GM23338 (cell line): Measurements from ENCODE around the gene ALX3. TPM values are rescaled to one million over a fixed set of nuclear protein-coding genes. Genes with fewer than 3 reads are reported as not detected.

Experiments
- ATAC-seq: fragments of 200-7000 bp; cut with Tn5 transposase; 3 replicates; pipeline ENCODE4 v1.9.1; 2020
- DNase-seq: peaks from one replicate; pipeline ENCODE4 v3.0.0-alpha.2; 2015; ENCODE audit warnings: low spot score
- H2AFZ ChIP-seq: fragments of 200-600 bp; sonication (generic); 2 replicates; pipeline ENCODE4 v1.8.0; 2016; ENCODE audit warnings: antibody characterized with exemption, mild to moderate bottlenecking, moderate library complexity
- H3F3A ChIP-seq: fragments of 200-600 bp; sonication (generic); replicated peaks from 2 replicates; pipeline ENCODE4 v1.8.0; 2017; ENCODE audit warnings: antibody characterized with exemption, mixed run types, low read depth
- H3K27ac ChIP-seq: fragments of 200-600 bp; sonication (generic); 2 replicates; pipeline ENCODE4 v1.6.1; 2016; ENCODE audit warnings: low read depth
- H3K27me3 ChIP-seq: fragments of 200-600 bp; sonication (generic); 2 replicates; pipeline ENCODE4 v1.8.0; 2016; ENCODE audit warnings: mild to moderate bottlenecking, mixed run types, moderate library complexity; ENCODE audit not compliant: insufficient read depth
- H3K36me3 ChIP-seq: fragments of 200-600 bp; sonication (generic); 2 replicates; pipeline ENCODE4 v1.8.0; 2016; ENCODE audit warnings: mild to moderate bottlenecking; ENCODE audit not compliant: insufficient read depth
- H3K4me1 ChIP-seq: fragments of 200-600 bp; sonication (generic); 2 replicates; pipeline ENCODE4 v1.8.0; 2016; ENCODE audit warnings: mild to moderate bottlenecking, moderate library complexity; ENCODE audit not compliant: insufficient read depth
- H3K4me2 ChIP-seq: fragments of 200-600 bp; sonication (generic); 2 replicates; pipeline ENCODE4 v1.7.1; 2017; ENCODE audit warnings: mixed run types
- H3K4me3 ChIP-seq: fragments of 200-600 bp; sonication (generic); 2 replicates; pipeline ENCODE4 v1.6.1; 2016; ENCODE audit warnings: mixed run types
- H3K79me2 ChIP-seq: fragments of 200-600 bp; sonication (generic); replicated peaks from 2 replicates; pipeline ENCODE4 v1.8.0; 2017; ENCODE audit warnings: mild to moderate bottlenecking; ENCODE audit not compliant: insufficient read depth
- H3K9me2 ChIP-seq: fragments of 200-600 bp; sonication (generic); 2 replicates; pipeline ENCODE4 v1.8.0; 2017; ENCODE audit not compliant: insufficient read depth
- H4K20me1 ChIP-seq: fragments of 200-600 bp; sonication (generic); replicated peaks from 2 replicates; pipeline ENCODE4 v1.8.0; 2017; ENCODE audit warnings: mild to moderate bottlenecking; ENCODE audit not compliant: insufficient read depth
- H3K27ac Mint-ChIP-seq: 2 replicates; pipeline ENCODE4 v1.8.0; 2020; ENCODE audit warnings: inconsistent platforms, mild to moderate bottlenecking, moderate library complexity, mixed read lengths
- H3K27me3 Mint-ChIP-seq: 3 replicates; pipeline ENCODE4 v1.8.0; 2022; ENCODE audit warnings: low read depth, mild to moderate bottlenecking, moderate library complexity, mixed read lengths, inconsistent platforms; ENCODE audit not compliant: insufficient read depth, poor library complexity
- H3K36me3 Mint-ChIP-seq: 3 replicates; pipeline ENCODE4 v1.8.0; 2021; ENCODE audit warnings: low read depth, mild to moderate bottlenecking, inconsistent platforms, moderate library complexity, mixed read lengths
- H3K4me1 Mint-ChIP-seq: 3 replicates; pipeline ENCODE4 v1.8.0; 2020; ENCODE audit warnings: mild to moderate bottlenecking, inconsistent platforms, mixed read lengths
- H3K4me3 Mint-ChIP-seq: 3 replicates; pipeline ENCODE4 v1.8.0; 2021; ENCODE audit warnings: moderate library complexity, mild to moderate bottlenecking, inconsistent platforms, mixed read lengths
- H3K9me3 Mint-ChIP-seq: 3 replicates; pipeline ENCODE4 v1.8.0; 2020; ENCODE audit warnings: moderate library complexity, mild to moderate bottlenecking, inconsistent platforms, mixed read lengths
- CREB1 ChIP-seq: fragments of 250-450 bp; sonication (Bioruptor Pico); IDR thresholded peaks from 2 replicates; pipeline ENCODE4 v1.5.0; 2020; ENCODE audit warnings: low read depth, mild to moderate bottlenecking, moderate library complexity
- EZH2 ChIP-seq: fragments of 200-600 bp; sonication (generic); IDR thresholded peaks from one replicate; pipeline ENCODE4 v1.8.0; 2017; ENCODE audit warnings: antibody characterized with exemption, mild to moderate bottlenecking, low read depth; ENCODE audit not compliant: unreplicated experiment
- EZH2phosphoT487 ChIP-seq: fragments of 200-600 bp; sonication (generic); IDR thresholded peaks from one replicate; pipeline ENCODE4 v1.8.1; 2018; ENCODE audit warnings: antibody characterized with exemption; ENCODE audit not compliant: unreplicated experiment
- JUNB ChIP-seq: IDR thresholded peaks from one replicate; pipeline ENCODE4 v1.6.1; 2016; ENCODE audit warnings: antibody characterized with exemption; ENCODE audit not compliant: unreplicated experiment
- NANOG ChIP-seq: IDR thresholded peaks from 2 replicates; pipeline ENCODE4 v1.6.1; 2016; ENCODE audit warnings: antibody characterized with exemption, borderline replicate concordance
- STAT1 ChIP-seq: IDR thresholded peaks from one replicate; pipeline ENCODE4 v1.6.1; 2016; ENCODE audit warnings: antibody characterized with exemption; ENCODE audit not compliant: unreplicated experiment
- ZNF114 ChIP-seq: fragments of 250-450 bp; sonication (Bioruptor Pico); IDR thresholded peaks from 2 replicates; pipeline ENCODE4 v1.5.0; 2020; ENCODE audit warnings: mild to moderate bottlenecking, moderate library complexity
- ZNF331 ChIP-seq: fragments of 250-450 bp; sonication (Bioruptor Pico); IDR thresholded peaks from 2 replicates; pipeline ENCODE4 v1.5.0; 2020; ENCODE audit warnings: low read depth, mild to moderate bottlenecking, moderate library complexity
- polyA plus RNA-seq: library from polyadenylated mRNA; unstranded; fragments of >200 nt; fragmentation: Nextera tagmentation; extraction: Ambion mirVana; gene quantifications from 2 replicates; pipeline ENCODE4 v1.2.1, GENCODE V29; 2016
- total RNA-seq: library from RNA; depleted of rRNA; stranded (reverse); fragments of >200 nt; shearing (Covaris generic); gene quantifications from 2 replicates; pipeline ENCODE4 v1.2.3, GENCODE V29; 2014
- TF ChIP-seq, protein P1 (sequence below): fragments of 250-450 bp; sonication (Bioruptor Pico); IDR thresholded peaks from 2 replicates; pipeline ENCODE4 v1.5.0; 2020; ENCODE audit warnings: mild to moderate bottlenecking, moderate library complexity
- TF ChIP-seq, protein P2 (sequence below): IDR thresholded peaks from one replicate; pipeline ENCODE4 v1.6.1; 2018; ENCODE audit warnings: antibody characterized with exemption; ENCODE audit not compliant: unreplicated experiment
- TF ChIP-seq, protein P3 (sequence below): IDR thresholded peaks from 2 replicates; pipeline ENCODE4 v1.6.1; 2016; ENCODE audit warnings: antibody characterized with exemption
- TF ChIP-seq, protein P4 (sequence below), 2 experiments: fragments of 200-600 bp in 1 of 2; sonication (generic) in 1 of 2; conservative IDR thresholded peaks; 2 replicates each; pipeline versions ENCODE4 v1.5.1 to v1.6.1; 2016 to 2017; ENCODE audit warnings: antibody characterized with exemption in 2 of 2, low read depth in 2 of 2, mild to moderate bottlenecking in 2 of 2, moderate library complexity in 1 of 2

ALX3 gene
- total and polyA plus RNA-seq, 2 experiments from 2014 or later = not detected

DNA sequence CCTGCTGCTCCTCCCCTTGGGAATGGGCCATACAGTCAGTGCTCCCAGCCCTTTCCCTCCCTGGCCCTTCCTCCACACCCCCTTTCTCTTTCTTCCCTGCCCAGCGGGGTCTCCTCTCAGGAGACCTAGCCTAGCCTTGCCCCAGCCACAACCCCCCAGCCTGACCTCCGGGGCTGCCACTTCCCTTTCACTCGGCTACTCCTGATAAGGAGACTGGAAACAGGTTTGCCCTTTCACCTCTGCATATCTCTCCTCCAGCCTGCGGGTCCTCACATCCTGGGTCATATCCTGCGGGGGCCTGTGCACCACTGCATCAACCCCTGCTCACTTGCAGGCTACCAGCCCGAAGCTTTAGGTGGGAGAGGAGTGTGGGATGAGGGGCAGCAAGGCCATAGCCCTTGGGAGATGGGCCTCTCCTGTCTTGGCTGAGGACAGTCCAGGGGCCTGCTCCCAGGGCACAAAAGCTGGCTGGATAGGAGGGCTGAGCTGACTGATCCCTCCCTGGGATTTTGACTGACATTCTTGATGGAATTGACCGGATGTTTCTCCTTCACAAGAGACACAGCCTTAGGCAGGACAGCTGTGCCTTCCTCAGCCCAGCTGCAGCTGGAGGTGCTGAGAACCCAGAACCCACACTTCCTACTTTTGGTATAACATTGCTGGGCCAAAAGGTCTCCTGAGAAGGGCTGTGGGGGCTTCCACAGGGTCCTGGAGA, 19.2 kb upstream of the ALX3 start:
- DNase-seq = no peak
- Mint-ChIP-seq H3K27me3 (peaks cover 37% of the 10 kb centered on the region), H3K36me3 (no peaks in the 10 kb centered on the region; the same call in 2 of the 3 replicates)

More for the DNA sequence above, 19.2 kb upstream of the ALX3 start:
- H3K27ac ChIP-seq = no peak overlapping the region
- peaks cover 7% of the 10 kb centered on the region; the same call in 1 of the 2 replicates for H4K20me1 ChIP-seq
- Mint-ChIP-seq H3K9me3 (no peaks in the 10 kb centered on the region), H3K27ac (no peak overlapping the region), H3K4me1 (peaks cover 21% of the 10 kb centered on the region), H3K4me3 (no peak overlapping the region)
- H2AFZ ChIP-seq = peak overlapping the region; percentile 66
- H3K36me3 ChIP-seq = no peaks in the 10 kb centered on the region
- H3K4me2 ChIP-seq = no peak overlapping the region
- peaks cover 33% of the 10 kb centered on the region for H3K27me3 ChIP-seq
- TF ChIP-seq ZNF114 (no peak), NANOG (no peak), JUNB (no peak), EZH2phosphoT487 (no peak), EZH2 (no peak), STAT1 (no peak), CREB1 (CRISPR knock-in tag) (no peak), ZNF331 (CRISPR knock-in tag) (no peak)
- TF ChIP-seq, protein P1, sequence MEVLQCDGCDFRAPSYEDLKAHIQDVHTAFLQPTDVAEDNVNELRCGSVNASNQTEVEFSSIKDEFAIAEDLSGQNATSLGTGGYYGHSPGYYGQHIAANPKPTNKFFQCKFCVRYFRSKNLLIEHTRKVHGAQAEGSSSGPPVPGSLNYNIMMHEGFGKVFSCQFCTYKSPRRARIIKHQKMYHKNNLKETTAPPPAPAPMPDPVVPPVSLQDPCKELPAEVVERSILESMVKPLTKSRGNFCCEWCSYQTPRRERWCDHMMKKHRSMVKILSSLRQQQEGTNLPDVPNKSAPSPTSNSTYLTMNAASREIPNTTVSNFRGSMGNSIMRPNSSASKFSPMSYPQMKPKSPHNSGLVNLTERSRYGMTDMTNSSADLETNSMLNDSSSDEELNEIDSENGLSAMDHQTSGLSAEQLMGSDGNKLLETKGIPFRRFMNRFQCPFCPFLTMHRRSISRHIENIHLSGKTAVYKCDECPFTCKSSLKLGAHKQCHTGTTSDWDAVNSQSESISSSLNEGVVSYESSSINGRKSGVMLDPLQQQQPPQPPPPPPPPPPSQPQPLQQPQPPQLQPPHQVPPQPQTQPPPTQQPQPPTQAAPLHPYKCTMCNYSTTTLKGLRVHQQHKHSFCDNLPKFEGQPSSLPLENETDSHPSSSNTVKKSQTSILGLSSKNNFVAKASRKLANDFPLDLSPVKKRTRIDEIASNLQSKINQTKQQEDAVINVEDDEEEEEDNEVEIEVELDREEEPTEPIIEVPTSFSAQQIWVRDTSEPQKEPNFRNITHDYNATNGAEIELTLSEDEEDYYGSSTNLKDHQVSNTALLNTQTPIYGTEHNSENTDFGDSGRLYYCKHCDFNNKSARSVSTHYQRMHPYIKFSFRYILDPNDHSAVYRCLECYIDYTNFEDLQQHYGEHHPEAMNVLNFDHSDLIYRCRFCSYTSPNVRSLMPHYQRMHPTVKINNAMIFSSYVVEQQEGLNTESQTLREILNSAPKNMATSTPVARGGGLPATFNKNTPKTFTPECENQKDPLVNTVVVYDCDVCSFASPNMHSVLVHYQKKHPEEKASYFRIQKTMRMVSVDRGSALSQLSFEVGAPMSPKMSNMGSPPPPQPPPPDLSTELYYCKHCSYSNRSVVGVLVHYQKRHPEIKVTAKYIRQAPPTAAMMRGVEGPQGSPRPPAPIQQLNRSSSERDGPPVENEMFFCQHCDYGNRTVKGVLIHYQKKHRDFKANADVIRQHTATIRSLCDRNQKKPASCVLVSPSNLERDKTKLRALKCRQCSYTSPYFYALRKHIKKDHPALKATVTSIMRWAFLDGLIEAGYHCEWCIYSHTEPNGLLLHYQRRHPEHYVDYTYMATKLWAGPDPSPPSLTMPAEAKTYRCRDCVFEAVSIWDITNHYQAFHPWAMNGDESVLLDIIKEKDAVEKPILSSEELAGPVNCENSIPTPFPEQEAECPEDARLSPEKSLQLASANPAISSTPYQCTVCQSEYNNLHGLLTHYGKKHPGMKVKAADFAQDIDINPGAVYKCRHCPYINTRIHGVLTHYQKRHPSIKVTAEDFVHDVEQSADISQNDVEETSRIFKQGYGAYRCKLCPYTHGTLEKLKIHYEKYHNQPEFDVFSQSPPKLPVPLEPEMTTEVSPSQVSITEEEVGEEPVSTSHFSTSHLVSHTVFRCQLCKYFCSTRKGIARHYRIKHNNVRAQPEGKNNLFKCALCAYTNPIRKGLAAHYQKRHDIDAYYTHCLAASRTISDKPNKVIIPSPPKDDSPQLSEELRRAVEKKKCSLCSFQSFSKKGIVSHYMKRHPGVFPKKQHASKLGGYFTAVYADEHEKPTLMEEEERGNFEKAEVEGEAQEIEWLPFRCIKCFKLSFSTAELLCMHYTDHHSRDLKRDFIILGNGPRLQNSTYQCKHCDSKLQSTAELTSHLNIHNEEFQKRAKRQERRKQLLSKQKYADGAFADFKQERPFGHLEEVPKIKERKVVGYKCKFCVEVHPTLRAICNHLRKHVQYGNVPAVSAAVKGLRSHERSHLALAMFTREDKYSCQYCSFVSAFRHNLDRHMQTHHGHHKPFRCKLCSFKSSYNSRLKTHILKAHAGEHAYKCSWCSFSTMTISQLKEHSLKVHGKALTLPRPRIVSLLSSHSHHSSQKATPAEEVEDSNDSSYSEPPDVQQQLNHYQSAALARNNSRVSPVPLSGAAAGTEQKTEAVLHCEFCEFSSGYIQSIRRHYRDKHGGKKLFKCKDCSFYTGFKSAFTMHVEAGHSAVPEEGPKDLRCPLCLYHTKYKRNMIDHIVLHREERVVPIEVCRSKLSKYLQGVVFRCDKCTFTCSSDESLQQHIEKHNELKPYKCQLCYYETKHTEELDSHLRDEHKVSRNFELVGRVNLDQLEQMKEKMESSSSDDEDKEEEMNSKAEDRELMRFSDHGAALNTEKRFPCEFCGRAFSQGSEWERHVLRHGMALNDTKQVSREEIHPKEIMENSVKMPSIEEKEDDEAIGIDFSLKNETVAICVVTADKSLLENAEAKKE (CRISPR knock-in tag) = no peak
- TF ChIP-seq, protein P2, sequence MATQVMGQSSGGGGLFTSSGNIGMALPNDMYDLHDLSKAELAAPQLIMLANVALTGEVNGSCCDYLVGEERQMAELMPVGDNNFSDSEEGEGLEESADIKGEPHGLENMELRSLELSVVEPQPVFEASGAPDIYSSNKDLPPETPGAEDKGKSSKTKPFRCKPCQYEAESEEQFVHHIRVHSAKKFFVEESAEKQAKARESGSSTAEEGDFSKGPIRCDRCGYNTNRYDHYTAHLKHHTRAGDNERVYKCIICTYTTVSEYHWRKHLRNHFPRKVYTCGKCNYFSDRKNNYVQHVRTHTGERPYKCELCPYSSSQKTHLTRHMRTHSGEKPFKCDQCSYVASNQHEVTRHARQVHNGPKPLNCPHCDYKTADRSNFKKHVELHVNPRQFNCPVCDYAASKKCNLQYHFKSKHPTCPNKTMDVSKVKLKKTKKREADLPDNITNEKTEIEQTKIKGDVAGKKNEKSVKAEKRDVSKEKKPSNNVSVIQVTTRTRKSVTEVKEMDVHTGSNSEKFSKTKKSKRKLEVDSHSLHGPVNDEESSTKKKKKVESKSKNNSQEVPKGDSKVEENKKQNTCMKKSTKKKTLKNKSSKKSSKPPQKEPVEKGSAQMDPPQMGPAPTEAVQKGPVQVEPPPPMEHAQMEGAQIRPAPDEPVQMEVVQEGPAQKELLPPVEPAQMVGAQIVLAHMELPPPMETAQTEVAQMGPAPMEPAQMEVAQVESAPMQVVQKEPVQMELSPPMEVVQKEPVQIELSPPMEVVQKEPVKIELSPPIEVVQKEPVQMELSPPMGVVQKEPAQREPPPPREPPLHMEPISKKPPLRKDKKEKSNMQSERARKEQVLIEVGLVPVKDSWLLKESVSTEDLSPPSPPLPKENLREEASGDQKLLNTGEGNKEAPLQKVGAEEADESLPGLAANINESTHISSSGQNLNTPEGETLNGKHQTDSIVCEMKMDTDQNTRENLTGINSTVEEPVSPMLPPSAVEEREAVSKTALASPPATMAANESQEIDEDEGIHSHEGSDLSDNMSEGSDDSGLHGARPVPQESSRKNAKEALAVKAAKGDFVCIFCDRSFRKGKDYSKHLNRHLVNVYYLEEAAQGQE = no peak
- TF ChIP-seq, protein P3, sequence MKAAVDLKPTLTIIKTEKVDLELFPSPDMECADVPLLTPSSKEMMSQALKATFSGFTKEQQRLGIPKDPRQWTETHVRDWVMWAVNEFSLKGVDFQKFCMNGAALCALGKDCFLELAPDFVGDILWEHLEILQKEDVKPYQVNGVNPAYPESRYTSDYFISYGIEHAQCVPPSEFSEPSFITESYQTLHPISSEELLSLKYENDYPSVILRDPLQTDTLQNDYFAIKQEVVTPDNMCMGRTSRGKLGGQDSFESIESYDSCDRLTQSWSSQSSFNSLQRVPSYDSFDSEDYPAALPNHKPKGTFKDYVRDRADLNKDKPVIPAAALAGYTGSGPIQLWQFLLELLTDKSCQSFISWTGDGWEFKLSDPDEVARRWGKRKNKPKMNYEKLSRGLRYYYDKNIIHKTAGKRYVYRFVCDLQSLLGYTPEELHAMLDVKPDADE = no peak
- TF ChIP-seq, protein P4, sequence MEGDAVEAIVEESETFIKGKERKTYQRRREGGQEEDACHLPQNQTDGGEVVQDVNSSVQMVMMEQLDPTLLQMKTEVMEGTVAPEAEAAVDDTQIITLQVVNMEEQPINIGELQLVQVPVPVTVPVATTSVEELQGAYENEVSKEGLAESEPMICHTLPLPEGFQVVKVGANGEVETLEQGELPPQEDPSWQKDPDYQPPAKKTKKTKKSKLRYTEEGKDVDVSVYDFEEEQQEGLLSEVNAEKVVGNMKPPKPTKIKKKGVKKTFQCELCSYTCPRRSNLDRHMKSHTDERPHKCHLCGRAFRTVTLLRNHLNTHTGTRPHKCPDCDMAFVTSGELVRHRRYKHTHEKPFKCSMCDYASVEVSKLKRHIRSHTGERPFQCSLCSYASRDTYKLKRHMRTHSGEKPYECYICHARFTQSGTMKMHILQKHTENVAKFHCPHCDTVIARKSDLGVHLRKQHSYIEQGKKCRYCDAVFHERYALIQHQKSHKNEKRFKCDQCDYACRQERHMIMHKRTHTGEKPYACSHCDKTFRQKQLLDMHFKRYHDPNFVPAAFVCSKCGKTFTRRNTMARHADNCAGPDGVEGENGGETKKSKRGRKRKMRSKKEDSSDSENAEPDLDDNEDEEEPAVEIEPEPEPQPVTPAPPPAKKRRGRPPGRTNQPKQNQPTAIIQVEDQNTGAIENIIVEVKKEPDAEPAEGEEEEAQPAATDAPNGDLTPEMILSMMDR (conservative IDR thresholded peaks at IDR 0.05; ENCODE audit: low read depth in 2 of 2) = no peak
- H3K79me2 ChIP-seq = no peaks in the 10 kb centered on the region
- H3K9me2 ChIP-seq = no peaks in the 10 kb centered on the region
- peaks cover 10% of the 10 kb centered on the region for H3K4me1 ChIP-seq
- H3F3A ChIP-seq = no peaks in the 10 kb centered on the region
- peak; percentile 49 for ATAC-seq
- H3K4me3 ChIP-seq = no peak overlapping the region
